Astrocyte of the spinal cord (primary cell): Measurements from ENCODE around the gene AP1B1.

ENCODE experiments used
- DNase-seq: peaks from one replicate; pipeline ENCODE4 v3.0.0; 2011; ENCODE audit warnings: low read depth, low spot score
- H3K4me3 ChIP-seq: 2 replicates; pipeline ENCODE4 v1.5.1; 2011; ENCODE audit warnings: low read depth, mild to moderate bottlenecking, low read length, moderate library complexity
- in situ Hi-C: cut with HindIII; loops from 2 replicates; pipeline ENCODE4 v1.10.0; 2017; ENCODE audit warnings: low sequenced_read_pairs
- TF ChIP-seq, protein P1 (sequence below): IDR thresholded peaks from 2 replicates; pipeline ENCODE4 v1.5.1; 2012; ENCODE audit warnings: low read depth, mild to moderate bottlenecking, low read length, inconsistent platforms

AP1B1 gene

DNA sequence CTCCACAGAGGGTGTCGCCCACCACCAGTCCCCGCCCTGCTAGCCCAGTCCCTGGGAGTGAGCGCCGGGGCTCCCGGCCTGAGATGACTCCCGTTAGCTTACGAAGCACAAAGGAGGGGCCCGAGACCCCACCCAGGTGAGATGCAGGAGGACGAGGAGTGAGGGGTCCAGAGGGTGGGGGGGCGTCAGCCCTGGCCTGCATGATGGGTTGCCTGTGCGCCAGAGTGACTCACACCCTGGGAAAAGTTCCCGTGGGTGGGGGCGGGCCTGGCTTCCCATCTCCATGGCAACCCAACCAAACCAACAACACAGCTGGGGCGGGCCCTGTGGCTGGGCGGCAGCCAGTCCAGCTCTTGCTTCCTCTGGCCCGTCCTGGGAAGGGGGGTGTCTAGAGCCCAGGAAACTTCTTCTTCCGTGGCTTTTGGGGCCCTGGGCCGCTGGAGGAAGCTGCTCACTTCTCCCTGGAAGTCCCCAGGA is 77.5 kb downstream of the AP1B1 start:
- in situ Hi-C loops: no loop called here
- DNase-seq: peak; percentile 98
- no peak overlapping the region for H3K4me3 ChIP-seq
- TF ChIP-seq, protein P1, sequence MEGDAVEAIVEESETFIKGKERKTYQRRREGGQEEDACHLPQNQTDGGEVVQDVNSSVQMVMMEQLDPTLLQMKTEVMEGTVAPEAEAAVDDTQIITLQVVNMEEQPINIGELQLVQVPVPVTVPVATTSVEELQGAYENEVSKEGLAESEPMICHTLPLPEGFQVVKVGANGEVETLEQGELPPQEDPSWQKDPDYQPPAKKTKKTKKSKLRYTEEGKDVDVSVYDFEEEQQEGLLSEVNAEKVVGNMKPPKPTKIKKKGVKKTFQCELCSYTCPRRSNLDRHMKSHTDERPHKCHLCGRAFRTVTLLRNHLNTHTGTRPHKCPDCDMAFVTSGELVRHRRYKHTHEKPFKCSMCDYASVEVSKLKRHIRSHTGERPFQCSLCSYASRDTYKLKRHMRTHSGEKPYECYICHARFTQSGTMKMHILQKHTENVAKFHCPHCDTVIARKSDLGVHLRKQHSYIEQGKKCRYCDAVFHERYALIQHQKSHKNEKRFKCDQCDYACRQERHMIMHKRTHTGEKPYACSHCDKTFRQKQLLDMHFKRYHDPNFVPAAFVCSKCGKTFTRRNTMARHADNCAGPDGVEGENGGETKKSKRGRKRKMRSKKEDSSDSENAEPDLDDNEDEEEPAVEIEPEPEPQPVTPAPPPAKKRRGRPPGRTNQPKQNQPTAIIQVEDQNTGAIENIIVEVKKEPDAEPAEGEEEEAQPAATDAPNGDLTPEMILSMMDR: no peak

DNA sequence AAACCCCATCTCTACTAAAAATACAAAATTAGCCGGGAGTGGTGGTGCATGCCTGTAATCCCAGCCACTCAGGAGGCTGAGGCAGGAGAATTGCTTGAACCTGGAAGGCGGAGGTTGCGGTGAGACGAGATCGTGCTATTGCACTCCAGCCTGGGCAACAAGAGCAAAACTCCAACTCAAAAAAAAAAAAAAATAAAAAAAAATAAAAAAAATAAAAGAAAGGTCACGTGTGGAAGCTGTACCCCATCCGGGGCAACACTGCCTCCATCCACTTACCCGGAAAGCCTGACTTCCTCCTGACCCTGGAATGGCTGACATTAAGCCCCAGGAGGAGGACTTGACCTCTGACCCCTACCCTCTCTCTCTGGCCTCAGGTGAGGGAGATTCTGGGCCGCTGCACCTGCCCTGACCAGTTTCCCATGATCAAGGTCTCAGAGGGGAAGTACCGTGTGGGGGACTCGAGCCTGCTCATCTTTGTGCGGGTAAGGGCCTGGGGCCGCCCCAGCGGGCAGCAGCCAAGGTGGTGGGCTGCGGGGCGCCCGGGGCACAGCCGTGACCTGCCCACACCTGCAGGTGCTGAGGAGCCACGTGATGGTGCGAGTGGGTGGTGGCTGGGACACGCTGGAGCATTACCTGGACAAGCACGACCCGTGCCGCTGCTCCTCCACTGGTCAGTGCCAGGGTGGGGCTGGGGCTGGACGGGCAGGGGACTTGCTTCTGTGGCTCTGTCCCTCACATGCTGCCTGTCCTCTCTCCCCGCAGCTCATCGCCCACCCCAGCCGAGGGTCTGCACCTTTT is 78.1 kb downstream of the AP1B1 start:
- TF ChIP-seq, protein P1: no peak
- H3K4me3 ChIP-seq: no peak overlapping the region
- DNase-seq: no peak
- in situ Hi-C loops: no loop called here

DNA sequence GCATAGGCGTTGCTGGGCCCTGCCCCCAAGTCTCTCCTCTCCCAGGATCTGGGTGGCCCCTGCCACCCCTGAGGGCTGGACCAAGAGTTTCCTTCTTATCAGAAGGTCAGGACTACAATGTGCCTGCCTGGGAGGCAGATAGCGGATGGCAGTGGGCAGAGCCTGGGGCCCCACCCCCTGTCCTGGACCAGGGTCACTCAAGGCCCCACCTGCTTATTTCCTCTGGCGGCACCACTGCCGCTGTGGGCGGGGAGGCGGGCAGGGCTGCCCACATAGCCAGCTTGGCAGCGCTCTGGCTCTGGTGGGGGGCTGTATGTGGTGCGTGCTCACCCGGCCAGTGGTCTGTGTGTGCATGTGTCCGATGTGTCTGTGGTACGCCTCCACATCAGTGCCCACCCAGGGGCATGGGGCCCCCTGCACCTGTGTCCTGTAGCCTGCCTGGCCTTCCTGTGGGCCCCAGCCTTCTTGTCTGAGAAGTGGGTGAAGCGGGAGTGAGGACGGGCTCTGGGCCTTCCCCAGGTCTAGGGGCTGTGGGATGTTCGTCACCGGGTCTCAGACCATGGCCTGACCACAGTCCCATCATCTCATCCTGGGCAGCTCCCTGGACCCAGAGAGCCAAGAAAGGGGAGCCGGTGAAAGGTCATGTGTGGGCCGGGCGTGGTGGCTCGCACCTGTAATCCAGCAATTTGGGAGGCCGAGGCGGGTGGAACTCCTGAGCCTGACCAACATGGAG is 78.9 kb downstream of the AP1B1 start:
- TF ChIP-seq, protein P1: no peak
- in situ Hi-C loops: no loop called here
- H3K4me3 ChIP-seq: peak overlapping the region; percentile 29
- peak; percentile 28 for DNase-seq

DNA sequence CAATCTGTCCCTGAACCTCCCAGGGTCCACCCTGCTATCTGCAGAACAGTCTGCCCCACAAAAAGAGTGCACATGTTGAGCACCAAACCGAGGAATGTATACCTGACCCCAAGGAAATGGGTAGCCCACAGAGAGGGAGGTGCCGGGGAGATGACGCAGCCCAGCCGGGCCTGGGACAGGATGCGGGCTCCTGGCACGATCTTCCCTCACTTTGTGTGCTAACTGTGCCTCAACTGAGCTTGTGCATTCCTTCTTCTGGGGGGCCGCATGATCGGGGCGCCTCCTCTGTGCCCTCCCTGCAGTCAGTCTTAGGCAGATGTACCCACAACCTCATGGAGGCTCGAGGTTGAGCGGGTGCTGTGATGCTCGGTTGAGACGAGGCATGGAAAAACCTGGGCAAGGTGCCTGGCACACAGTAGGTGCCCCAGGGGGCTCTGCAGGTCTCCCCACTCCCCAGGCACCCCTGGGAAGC is 79.5 kb downstream of the AP1B1 start:
- in situ Hi-C loops: no loop called here
- TF ChIP-seq, protein P1: no peak
- DNase-seq: peak; percentile 83
- peak overlapping the region; percentile 29 for H3K4me3 ChIP-seq

GRCh38 chr22:29308148-29308790 is 80.1 kb downstream of the AP1B1 start:
- TF ChIP-seq, protein P1: no peak
- peak overlapping the region; percentile 62 for H3K4me3 ChIP-seq
- in situ Hi-C loops: no loop called here
- no peak for DNase-seq

- peak overlapping the region; percentile 62 for H3K4me3 ChIP-seq
- TF ChIP-seq, protein P1: no peak
- no peak for DNase-seq
- in situ Hi-C loops: no loop called here
Measured at GRCh38 chr22:29307596-29308147, 80.7 kb downstream of the AP1B1 start.
